SJSA1 (cell line): Measurements from ENCODE around the gene NODAL. TPM values are rescaled to one million over a fixed set of nuclear protein-coding genes. Genes with fewer than 3 reads are reported as not detected.
A peak's percentile ranks its signal among the peaks of the same experiment; 100 is the strongest.
"Not testable (repeated sequence)": the region's sequence is repeated elsewhere in the genome, so short reads cannot be mapped to it uniquely, and the experiment has no call there.

Source experiments
- DNase-seq, 2 experiments: peaks; one replicate each; pipeline ENCODE4 v3.0.0-alpha.2; 2015 to 2020; ENCODE audit warnings: low spot score in 2 of 2, low read depth in 1 of 2
- H3K27ac ChIP-seq: fragments of 250-450 bp; sonication (Bioruptor Pico); 2 replicates; pipeline ENCODE4 v1.5.1; 2020; ENCODE audit warnings: mild to moderate bottlenecking, moderate library complexity
- H3K27me3 ChIP-seq: fragments of 250-450 bp; sonication (Bioruptor Pico); replicated peaks from 2 replicates; pipeline ENCODE4 v1.5.1; 2020; ENCODE audit warnings: mild to moderate bottlenecking, moderate library complexity
- H3K36me3 ChIP-seq: fragments of 250-450 bp; sonication (Bioruptor Pico); 2 replicates; pipeline ENCODE4 v1.5.1; 2020; ENCODE audit warnings: mild to moderate bottlenecking
- H3K4me1 ChIP-seq: fragments of 250-450 bp; sonication (Bioruptor Pico); replicated peaks from 2 replicates; pipeline ENCODE4 v1.6.1; 2021; ENCODE audit warnings: mild to moderate bottlenecking
- H3K4me3 ChIP-seq: fragments of 250-450 bp; sonication (Bioruptor Pico); 2 replicates; pipeline ENCODE4 v1.5.1; 2020; ENCODE audit warnings: mild to moderate bottlenecking
- H3K9me3 ChIP-seq: fragments of 250-450 bp; sonication (Bioruptor Pico); replicated peaks from 2 replicates; pipeline ENCODE4 v1.5.1; 2020; ENCODE audit warnings: mild to moderate bottlenecking
- total RNA-seq: library from RNA; depleted of rRNA; stranded (reverse); fragments of >200 nt; shearing (Covaris generic); gene quantifications from 2 replicates; pipeline ENCODE4 v1.2.3, GENCODE V29; 2014; rRNA removed

Gene NODAL
- total RNA-seq: not detected in 2 replicates

- peaks cover 6% of the 10 kb centered on the region for H3K4me1 ChIP-seq
- H3K9me3 ChIP-seq: no peaks in the 10 kb centered on the region
- H3K36me3 ChIP-seq: no peaks in the 10 kb centered on the region
- no peaks in the 10 kb centered on the region for H3K27me3 ChIP-seq
- H3K4me3 ChIP-seq: no peak within 1 kb of the TSS
- no peak within 1 kb of the TSS for H3K27ac ChIP-seq
- no peak for DNase-seq
Measured at GRCh38 chr10:70441161-70441894, at the start of gene NODAL. Gene NODAL, minus strand, starts transcription at chr10:70441681. Its CDS starts 14 bp downstream, at chr10:70441667.

DNA sequence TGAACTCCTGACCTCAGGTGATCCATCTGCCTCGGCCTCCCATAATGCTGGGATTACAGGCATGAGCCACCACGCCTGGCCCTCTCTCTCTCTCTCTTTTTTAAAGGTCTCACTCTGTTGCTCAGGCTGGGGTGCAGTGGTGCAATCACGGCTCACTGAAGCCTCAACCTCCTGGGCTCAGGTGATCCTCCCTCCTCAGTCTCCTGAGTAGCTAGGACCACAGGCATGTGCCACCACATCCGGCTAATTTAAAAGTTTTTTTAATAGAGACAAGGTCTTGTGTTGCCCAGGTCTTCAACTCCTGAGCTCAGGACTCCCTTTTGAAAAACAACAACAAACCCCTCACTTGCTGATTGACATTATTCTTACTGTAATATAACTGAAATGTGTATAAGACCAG lies 48.7 kb upstream of the NODAL start:
- Histone ChIP-seq H3K27ac (no peak overlapping the region), H3K4me3 (no peak overlapping the region), H3K27me3 (0 out of 2 replicates have a peak, but pooled peaks cover 10% of the 10 kb centered on the region), H3K4me1 (no peaks in the 10 kb centered on the region), H3K9me3 (no peaks in the 10 kb centered on the region), H3K36me3 (no peaks in the 10 kb centered on the region)
- no peak for DNase-seq

DNA sequence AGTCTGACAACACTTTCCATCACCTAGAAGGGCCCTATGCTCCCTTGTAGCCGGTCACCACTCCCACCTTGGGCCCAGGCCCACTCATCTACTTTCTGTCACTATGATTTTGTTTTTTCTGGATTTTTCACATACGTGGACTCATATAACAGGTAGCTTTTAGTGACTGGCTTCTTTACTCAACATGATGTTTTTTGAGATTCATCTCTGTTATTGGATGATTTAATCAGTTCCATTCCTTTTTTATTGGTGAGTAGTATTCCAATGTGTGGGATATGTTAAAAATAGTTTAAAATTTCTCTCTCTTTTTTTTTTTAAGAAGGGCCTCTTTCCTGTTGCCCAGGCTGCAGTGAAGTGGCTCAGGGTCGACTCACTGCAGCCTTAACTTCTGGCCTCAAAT lies 46.3 kb upstream of the NODAL start:
- no peak overlapping the region for H3K27ac ChIP-seq
- no peak overlapping the region for H3K4me3 ChIP-seq
- no peak for DNase-seq
- H3K9me3 ChIP-seq: no peaks in the 10 kb centered on the region
- no peaks in the 10 kb centered on the region for H3K4me1 ChIP-seq
- H3K27me3 ChIP-seq: 0 out of 2 replicates have a peak, but pooled peaks cover 7% of the 10 kb centered on the region
- no peaks in the 10 kb centered on the region for H3K36me3 ChIP-seq

DNA sequence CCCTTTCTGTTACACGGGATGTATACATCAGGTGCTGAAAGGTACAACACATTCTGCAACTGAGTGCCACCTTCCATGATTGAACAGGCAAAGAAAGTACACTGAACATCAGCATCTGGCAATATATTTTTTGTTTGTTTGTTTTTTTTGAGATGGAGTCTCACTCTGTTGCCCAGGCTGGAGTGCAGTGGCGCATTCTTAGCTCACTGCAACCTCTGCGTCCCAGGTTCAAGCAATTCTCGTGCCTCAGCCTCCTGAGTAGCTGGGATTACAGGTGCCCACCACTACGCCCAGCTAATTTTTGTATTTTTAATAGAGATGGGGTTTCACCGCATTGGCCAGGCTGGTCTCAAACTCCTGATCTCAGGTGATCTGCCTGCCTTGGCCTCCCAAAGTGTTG lies 42.4 kb upstream of the NODAL start:
- not testable (repeated sequence) for DNase-seq, H3K27ac ChIP-seq, H3K36me3 ChIP-seq, H3K4me1 ChIP-seq, H3K4me3 ChIP-seq, H3K9me3 ChIP-seq
- H3K27me3 ChIP-seq: peaks cover 16% of the 10 kb centered on the region

DNA sequence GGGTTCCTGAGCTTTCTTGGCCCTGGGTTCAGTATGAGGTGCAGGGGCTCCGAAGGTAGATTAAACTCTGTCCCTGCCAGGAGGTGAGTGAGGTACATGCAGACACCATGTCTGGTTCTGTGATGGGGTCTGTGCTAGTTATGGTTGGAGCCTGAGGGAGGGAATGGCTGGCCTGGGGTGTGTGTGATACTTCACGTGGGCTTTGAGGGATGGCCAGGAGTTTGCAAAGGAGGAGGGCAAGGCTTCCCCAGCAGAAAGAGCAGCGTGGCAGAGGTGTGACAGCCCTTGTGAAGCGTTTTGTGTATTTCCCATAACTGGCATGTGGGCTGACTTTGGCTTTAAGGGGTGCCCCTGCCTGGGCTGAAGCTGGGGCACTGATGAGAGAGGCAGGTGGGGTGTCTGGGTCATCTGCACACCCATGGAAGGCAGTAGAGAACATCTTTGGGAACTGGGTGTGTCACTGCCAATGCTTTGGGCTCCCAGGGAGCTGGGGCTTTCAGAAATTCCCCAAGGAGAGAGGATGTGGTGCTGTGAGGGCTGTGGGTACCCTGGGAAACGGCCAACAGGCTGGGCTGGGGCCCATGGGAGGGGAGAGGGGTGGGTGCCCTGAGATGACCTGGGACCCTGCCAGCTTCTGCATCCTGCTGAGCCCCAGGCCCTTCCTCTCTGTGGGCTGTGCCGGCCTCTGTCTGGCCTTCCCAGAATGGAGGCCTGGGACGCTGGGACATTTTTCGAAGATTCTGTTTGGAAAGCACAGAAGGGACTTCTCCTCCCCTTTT lies 41.7 kb upstream of the NODAL start:
- no peak for DNase-seq
- Histone ChIP-seq H3K36me3 (no peaks in the 10 kb centered on the region), H3K4me1 (peaks cover 8% of the 10 kb centered on the region), H3K27ac (no peak overlapping the region), H3K4me3 (no peak overlapping the region), H3K9me3 (no peaks in the 10 kb centered on the region), H3K27me3 (peaks cover 23% of the 10 kb centered on the region)

DNA sequence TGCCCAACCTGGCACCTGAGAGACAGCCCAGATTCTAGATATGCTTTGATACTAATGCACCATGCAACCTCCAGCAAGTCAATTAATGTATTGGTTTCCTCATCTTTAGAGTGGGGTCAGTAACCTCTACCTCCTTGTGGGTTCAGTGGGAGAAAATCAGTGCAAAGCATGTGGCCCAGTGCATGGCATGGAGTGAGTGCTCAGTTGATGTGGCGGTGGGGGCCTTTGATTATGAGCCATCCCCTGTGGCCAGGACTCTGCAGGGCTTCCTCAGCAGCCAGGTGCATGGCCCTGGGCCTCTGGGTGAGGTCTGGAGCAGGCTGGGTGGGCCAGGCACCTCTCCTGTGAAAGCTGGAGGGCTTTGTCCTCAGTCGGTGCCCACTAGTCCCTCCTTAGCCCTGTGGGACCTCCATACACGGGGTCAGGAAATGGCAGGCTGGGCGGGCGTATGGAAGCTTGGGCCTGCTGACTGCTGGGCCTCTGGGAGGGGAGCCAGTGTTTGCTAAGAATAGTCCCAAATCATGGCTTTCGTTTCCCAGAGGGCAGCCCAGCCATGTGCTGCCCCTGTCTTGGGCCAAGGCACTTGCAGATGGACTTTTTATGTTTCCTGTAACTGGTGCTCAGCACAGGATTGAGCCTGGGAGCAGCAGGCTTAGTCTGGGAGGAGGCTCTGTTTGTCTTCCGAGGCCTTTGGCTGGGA lies 40.5 kb upstream of the NODAL start:
- H3K27me3 ChIP-seq: peaks cover 34% of the 10 kb centered on the region
- no peak for DNase-seq
- H3K9me3 ChIP-seq: no peaks in the 10 kb centered on the region
- no peak overlapping the region for H3K27ac ChIP-seq
- H3K36me3 ChIP-seq: no peaks in the 10 kb centered on the region
- peaks cover 14% of the 10 kb centered on the region for H3K4me1 ChIP-seq
- H3K4me3 ChIP-seq: no peak overlapping the region

DNA sequence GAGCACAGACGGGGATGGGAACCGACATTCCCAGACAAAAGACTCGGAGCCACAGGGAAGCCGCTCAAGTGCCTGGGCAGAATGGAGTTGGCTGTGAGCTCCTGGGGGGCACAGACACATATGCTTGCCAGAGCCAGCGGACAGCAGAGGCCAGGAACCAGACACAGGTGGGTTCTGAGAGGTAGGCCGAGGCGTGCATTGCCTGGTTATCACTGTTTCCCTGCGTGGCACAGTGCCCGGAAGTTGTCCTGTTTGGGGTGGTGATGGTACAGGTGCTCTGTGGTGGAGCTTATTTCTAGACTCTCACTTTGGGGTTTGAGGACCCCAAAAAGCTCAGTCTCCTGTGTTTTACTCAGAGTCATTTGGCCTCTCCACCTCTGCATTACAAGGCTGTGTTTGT lies 39.6 kb upstream of the NODAL start:
- no peak overlapping the region for H3K4me3 ChIP-seq
- peaks cover 14% of the 10 kb centered on the region for H3K4me1 ChIP-seq
- no peak for DNase-seq
- peaks cover 43% of the 10 kb centered on the region for H3K27me3 ChIP-seq
- no peak overlapping the region for H3K27ac ChIP-seq
- no peaks in the 10 kb centered on the region for H3K9me3 ChIP-seq
- H3K36me3 ChIP-seq: no peaks in the 10 kb centered on the region

GRCh38 chr10:70480239-70480861 lies 38.9 kb upstream of the NODAL start:
- no peak overlapping the region for H3K4me3 ChIP-seq
- DNase-seq: no peak
- no peaks in the 10 kb centered on the region for H3K36me3 ChIP-seq
- H3K9me3 ChIP-seq: no peaks in the 10 kb centered on the region
- no peak overlapping the region for H3K27ac ChIP-seq
- H3K4me1 ChIP-seq: peaks cover 14% of the 10 kb centered on the region
- H3K27me3 ChIP-seq: peaks cover 45% of the 10 kb centered on the region

GRCh38 chr10:70479626-70480238 lies 38.3 kb upstream of the NODAL start:
- Histone ChIP-seq H3K4me1 (peaks cover 14% of the 10 kb centered on the region), H3K27ac (no peak overlapping the region), H3K4me3 (no peak overlapping the region), H3K36me3 (no peaks in the 10 kb centered on the region), H3K9me3 (no peaks in the 10 kb centered on the region), H3K27me3 (peaks cover 50% of the 10 kb centered on the region)
- DNase-seq: no peak

DNA sequence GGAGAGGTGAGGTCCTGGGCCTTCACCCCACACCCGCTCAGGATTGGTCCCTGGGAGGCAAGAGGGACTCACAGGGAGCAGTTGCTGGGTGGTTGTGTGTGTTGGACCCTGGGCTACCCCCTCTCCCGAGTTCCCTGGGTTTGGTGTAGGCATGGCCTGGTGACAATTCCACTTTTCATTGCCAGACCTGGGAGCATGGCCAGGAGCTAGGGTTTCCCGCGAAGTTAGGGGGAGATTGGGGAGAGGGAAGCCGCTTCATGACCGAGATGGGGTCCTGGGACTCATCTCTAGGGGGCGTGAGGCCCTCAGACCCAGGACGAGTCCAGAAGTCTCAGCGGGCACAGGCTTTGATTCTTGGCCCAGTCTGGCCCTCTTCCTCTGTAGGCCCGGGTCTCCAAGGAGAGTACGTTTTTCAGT lies 37.7 kb upstream of the NODAL start:
- DNase-seq: no peak
- peaks cover 14% of the 10 kb centered on the region for H3K4me1 ChIP-seq
- H3K4me3 ChIP-seq: no peak overlapping the region
- peaks cover 48% of the 10 kb centered on the region for H3K27me3 ChIP-seq
- H3K9me3 ChIP-seq: no peaks in the 10 kb centered on the region
- no peak overlapping the region for H3K27ac ChIP-seq
- H3K36me3 ChIP-seq: no peaks in the 10 kb centered on the region

DNA sequence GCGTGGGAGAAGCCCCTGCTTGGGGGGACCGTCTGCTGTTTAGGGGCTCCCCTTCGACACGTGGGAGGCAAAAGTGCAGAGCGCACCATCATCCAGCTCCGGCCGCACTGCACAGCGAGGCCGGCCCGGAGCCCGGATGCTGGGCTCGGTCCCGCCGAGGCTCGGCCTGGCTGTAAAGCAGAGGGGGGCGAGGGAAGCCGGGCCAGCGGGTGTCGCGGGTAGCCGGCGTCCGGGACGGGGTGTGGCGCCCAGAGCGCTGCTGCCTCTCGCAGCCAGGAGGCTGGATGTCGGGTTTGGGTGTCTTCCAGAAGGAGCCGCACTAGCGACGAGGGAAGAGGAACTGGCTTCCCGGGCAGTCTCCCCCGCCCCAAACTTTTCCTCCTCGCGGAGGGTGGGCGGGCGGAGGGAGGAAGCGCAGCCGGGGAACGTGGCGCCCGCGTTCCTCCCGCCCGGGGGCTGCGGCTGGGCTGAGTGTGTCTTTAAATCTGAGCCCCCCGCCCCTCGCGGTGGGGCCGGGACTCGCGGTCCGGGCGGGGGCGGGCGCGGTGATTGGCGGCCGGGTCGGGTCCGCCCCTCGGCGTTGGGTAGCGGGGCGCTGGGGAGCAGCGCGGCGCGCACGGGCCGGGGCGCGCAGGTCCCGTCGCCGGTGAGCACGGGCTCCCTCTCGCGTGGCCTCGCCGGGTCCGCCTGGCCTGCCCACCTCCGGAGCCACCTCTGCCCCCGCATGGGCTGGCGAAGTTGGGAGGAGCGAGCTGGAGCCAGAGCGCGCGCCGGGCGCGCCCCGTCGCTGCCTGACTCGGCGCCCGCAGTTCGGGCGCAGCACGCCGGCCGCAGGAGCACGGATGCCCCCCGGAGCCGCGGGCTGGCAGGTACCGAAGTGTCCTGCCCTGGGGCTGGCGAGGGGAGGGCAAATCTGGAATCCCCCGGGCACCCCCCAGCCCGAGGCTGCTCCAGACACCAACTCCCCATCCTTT lies 37.0 kb upstream of the NODAL start, which contains the start of gene PALD1:
TSS of gene PALD1 (plus strand) at position 577 of the 974 bp plus-strand sequence. CDS start 47,185 bp downstream, outside the sequence.
- no peak for DNase-seq
- H3K4me1 ChIP-seq: peaks cover 14% of the 10 kb centered on the region
- H3K9me3 ChIP-seq: no peaks in the 10 kb centered on the region
- H3K27ac ChIP-seq: no peak within 1 kb of the TSS
- no peaks in the 10 kb centered on the region for H3K36me3 ChIP-seq
- peak within 1 kb of the TSS; percentile 31 for H3K4me3 ChIP-seq
- H3K27me3 ChIP-seq: peaks cover 53% of the 10 kb centered on the region

DNA sequence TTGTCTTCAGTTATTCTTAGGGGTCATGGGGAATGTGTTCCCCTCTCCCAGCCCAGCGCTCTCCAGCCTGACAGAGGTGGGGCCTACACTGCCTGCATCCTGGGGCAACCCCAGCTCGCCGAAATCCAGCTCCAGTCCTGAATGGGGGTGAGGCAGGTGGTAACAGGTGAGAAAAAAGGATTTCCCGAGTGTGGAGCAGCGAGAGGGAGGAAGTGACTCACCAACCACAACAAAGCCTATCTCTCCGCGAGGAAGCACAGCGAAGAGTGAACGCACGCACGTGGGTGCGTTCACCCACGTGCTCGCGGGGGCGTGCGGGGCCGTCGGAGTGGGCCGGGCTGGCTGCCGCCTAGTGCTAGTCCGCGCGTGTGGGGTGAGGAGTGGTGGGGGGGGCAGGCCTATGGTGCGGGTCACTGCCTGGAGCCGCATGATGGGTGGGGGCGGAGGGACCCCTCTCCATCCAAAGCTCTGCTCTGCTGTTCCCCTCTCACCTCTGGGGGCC lies 36.2 kb upstream of the NODAL start:
- DNase-seq: no peak
- Histone ChIP-seq H3K4me1 (peaks cover 14% of the 10 kb centered on the region), H3K4me3 (no peak overlapping the region), H3K36me3 (no peaks in the 10 kb centered on the region), H3K27me3 (peaks cover 55% of the 10 kb centered on the region), H3K27ac (no peak overlapping the region), H3K9me3 (no peaks in the 10 kb centered on the region)
